Measurements from ENCODE around the gene EFNA1.
"Not testable (repeated sequence)": the region's sequence is repeated elsewhere in the genome, so short reads cannot be mapped to it uniquely, and the experiment has no call there.

Gene EFNA1

GRCh38 chr1:155092641-155093040 lies 35.0 kb upstream of the EFNA1 start:
- no peak for DNase-seq

GRCh38 chr1:155093911-155094621 lies 33.6 kb upstream of the EFNA1 start:
- peak; percentile 49 to 57 for DNase-seq

DNA sequence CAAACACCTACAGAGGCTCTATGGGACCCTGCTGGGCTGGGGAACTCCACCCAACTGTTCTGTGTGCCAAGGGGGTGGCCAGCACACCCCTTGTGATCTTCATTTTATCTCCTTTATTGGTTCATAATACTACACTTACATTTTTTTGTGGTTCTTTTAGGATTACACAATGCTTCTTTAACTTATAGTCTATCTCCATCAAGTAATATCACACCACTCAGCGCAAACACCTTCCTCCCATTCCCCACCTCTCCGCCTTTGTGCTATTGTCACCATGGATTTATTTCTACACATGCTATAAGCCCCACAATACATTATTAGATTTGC lies 33.1 kb upstream of the EFNA1 start:
- DNase-seq: no peak

- DNase-seq: no peak
Measured at GRCh38 chr1:155099331-155099730, 28.3 kb upstream of the EFNA1 start.

- no peak for DNase-seq
Measured at GRCh38 chr1:155103325-155103724, 24.4 kb upstream of the EFNA1 start.

- DNase-seq: no peak
Measured at GRCh38 chr1:155104605-155105534, 22.8 kb upstream of the EFNA1 start.

- DNase-seq: no peak
Measured at GRCh38 chr1:155105604-155106011, 22.1 kb upstream of the EFNA1 start.

DNA sequence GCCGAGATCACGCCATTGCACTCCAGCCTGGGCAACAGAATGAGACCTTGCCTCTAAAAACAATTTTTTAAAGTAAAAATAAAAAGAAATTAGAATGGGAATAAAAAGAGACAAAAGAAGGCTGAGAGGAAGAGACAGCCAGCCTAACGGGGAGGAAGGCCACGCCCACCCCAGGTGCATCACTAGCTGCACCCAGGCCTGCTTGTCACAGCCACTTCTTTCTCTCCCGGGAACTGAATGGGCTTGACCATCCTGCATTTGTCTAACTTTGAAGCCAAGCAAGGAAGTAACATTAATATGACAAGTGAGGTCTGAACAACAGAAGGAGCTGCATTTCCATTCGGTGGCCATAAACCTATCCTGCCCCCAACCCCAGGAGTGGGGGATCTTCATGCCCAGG lies 20.8 kb upstream of the EFNA1 start:
- no peak for DNase-seq

DNA sequence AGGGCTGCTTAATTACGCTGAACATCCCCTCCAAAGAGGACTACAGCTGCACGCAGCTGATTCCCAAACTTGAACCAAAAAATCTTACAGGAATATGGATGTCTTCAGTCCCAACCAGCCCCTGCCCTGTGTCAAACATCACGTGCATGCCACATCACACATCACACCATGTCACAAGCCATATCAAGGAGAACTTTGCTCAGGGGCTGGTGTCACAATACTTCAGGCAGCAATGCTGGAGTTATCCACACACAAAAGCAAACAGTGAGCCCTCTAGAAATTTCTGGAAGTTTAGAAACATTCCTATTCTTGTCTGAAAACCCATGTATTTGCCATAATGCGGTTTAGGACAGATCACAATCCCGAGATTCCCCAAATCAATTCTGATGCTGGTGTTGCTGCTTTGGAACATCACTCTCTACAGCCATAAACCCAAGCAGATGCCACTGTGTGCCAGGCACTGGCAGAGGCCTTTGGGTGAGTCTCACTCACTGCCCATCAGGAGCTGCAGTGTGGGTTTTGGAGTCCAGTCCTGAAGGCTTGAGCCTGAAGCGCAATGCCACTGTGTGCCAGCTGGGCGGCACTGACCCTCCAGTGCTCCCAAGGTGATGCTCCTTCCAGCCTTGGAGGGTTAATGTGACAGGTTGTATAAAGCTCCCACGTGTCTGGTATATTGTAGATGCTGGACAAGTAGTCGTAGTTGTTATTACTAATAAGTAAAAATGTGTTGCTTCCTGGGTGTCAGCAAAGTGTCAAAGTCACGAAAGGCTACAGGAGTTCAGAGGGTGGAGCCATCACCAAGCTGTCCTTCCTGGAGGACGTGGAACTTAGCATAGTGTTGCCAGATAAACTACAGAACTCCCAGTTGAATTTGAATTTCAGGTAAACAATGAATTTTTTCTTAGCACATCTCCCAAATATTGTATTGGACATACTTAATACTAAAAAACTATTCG lies 20.1 kb upstream of the EFNA1 start:
- no peak for DNase-seq

- DNase-seq: no peak
Measured at GRCh38 chr1:155108296-155108695, 19.4 kb upstream of the EFNA1 start.

DNA sequence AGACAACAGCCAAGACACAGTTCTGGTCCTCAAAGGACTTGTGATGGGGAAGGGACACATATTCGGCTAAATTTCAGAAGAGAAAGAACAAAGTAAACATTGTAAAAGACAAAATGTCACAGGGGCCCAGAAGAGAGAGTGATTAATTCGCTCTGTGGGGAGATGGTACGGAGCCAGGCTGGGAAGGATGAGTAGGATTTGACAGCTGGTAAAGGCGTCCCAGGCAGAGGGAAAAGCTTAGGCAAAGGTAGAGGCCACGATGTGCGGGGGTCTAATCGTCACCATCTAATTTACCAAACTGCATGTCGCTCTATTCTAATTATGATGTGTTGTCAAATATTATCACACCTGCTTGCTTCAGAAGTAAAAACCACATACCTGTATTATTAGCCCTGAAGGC lies 17.3 kb upstream of the EFNA1 start:
- DNase-seq: no peak

- DNase-seq: no peak
Measured at GRCh38 chr1:155110826-155111225, 16.9 kb upstream of the EFNA1 start.

GRCh38 chr1:155113450-155113980 lies 14.2 kb upstream of the EFNA1 start:
- DNase-seq: no peak

- no peak for DNase-seq
Measured at GRCh38 chr1:155116113-155116764, 11.4 kb upstream of the EFNA1 start.

- no peak for DNase-seq
Measured at GRCh38 chr1:155117610-155118009, 10.1 kb upstream of the EFNA1 start.

- DNase-seq: not testable (repeated sequence)
Measured at GRCh38 chr1:155118090-155118489, 9.6 kb upstream of the EFNA1 start.

DNA sequence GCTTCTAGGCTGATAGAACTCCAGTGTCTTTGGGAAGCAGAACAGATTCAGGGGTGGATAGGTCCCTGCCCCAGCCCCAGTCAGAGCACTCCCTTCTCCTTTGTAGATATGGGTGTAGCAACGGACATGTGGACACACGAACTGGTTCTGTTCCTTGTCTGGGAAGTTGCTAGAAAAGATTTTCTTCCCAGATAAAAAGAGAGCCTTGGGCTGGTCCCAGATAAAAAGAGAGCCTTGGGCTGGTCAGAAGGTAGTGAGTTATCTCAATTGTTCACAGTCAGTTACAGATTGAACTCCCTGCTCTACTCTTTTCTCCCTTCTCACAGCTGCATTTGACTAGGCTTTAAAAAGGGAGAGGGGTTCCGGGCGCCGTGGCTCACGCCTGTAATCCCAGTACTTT lies 7.4 kb upstream of the EFNA1 start:
- DNase-seq: no peak

DNA sequence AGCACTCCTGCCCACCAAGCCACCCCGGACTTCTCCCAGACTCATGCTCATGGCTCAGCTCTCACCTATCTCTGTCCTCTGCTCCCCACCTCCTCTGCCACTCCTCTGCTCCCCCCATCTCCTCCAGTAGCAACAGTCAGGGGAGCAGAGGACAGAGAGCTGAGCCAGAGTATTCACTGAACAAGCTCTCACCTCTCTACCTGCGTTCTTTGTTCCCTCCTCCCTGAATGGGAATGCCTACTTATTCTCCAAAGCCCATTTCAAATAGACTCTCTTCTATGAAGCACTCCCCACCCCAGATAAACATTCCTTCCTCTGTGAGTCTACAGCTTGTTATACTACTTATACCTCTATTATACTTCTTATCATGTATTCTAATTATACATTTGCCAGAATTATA lies 6.4 kb upstream of the EFNA1 start:
- DNase-seq: no peak

DNA sequence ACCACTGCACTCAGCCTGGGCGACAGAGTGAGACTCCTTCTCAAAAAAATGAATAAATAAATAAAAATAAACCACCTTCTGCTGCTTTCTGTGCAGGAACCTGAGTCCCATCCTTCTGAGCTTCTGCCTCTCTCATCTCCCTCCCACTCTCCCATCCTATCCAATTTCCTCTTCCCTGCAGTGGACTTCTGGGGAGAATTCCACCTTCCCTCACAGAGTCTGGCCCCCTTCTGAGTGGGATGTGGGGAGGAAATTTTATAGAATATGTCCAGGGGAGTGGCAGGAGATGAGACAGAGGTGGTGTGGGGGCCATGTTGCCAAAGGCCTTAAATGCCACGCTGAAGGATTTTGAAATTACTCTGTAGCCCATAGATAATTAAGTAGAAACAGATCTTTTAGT lies 5.4 kb upstream of the EFNA1 start:
- no peak for DNase-seq

DNA sequence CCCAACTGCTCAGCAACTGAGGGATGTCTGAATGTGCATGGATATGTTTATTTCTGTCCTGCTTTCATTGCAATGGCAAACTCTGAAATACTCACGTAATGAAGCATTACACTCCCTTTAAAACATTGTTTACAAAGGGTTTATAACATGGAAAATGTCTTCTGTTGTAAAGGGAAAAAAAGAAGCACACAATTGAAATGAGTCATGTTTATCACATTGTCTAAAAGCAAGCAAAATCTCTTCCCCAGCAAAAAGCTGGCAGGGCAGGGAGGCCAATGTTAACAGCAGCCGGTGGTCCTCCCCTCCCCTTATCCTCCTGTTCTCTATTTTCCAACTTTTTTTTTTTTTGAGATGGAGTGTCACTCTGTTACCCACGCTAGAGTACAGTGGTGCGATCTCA lies 3.9 kb upstream of the EFNA1 start:
- no peak for DNase-seq

DNA sequence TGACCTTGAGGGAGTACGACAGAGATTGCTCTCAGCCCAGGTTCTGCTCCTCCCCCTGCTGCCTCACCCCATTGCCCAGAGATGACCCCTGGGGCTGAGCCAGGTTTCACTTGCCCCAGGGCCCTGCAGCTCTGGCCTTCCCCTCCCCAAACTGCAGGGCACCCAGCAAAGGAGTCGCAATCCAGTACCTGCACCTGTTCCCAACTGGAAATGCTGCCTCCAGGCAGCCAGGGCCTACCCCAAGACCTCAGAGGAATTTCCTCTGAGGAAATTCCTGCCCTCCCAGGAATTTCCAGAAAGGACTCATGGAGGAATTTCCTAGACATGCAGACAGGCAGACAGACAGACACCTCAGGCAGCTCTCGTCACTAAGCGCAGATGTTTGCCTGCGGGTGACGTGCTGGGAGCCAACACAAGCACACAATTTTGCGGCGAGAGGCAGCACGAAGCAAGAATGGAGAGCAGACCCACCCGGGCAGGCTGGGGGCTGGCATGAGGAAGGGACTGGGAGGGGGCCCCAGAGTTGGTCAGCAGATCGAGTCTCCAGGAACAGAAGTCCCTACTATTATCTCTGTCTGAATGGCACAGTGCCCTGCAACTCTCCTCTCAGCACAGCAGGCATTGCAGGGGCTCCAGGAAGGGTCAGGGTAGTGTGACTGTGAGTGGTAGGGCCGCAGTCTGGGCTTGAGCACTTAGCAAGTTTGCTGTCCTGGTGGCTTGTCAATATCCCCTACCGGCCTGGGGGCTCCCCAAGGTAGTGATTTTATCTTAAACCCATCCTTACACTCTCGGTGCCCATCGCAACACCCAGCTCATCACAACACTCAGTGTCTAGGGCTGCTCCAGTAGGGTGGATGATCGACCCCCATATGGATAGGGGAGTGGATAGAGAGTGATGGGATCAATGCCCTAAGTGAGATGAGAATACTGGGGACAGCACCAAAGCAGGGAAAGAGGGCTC lies 2.9 kb upstream of the EFNA1 start:
- DNase-seq: no peak
